GM23338 (cell line): ENCODE data around the gene UQCC2. TPM values are rescaled to one million over a fixed set of nuclear protein-coding genes. Genes with fewer than 3 reads are reported as not detected.

ENCODE experiments used
- ATAC-seq: fragments of 200-7000 bp; cut with Tn5 transposase; 3 replicates; pipeline ENCODE4 v1.9.1; 2020
- DNase-seq: peaks from one replicate; pipeline ENCODE4 v3.0.0-alpha.2; 2015; ENCODE audit warnings: low spot score
- H2AFZ ChIP-seq: fragments of 200-600 bp; sonication (generic); 2 replicates; pipeline ENCODE4 v1.8.0; 2016; ENCODE audit warnings: antibody characterized with exemption, mild to moderate bottlenecking, moderate library complexity
- H3F3A ChIP-seq: fragments of 200-600 bp; sonication (generic); replicated peaks from 2 replicates; pipeline ENCODE4 v1.8.0; 2017; ENCODE audit warnings: antibody characterized with exemption, mixed run types, low read depth
- H3K27ac ChIP-seq: fragments of 200-600 bp; sonication (generic); 2 replicates; pipeline ENCODE4 v1.6.1; 2016; ENCODE audit warnings: low read depth
- H3K27me3 ChIP-seq: fragments of 200-600 bp; sonication (generic); 2 replicates; pipeline ENCODE4 v1.8.0; 2016; ENCODE audit warnings: mild to moderate bottlenecking, mixed run types, moderate library complexity; ENCODE audit not compliant: insufficient read depth
- H3K36me3 ChIP-seq: fragments of 200-600 bp; sonication (generic); 2 replicates; pipeline ENCODE4 v1.8.0; 2016; ENCODE audit warnings: mild to moderate bottlenecking; ENCODE audit not compliant: insufficient read depth
- H3K4me1 ChIP-seq: fragments of 200-600 bp; sonication (generic); 2 replicates; pipeline ENCODE4 v1.8.0; 2016; ENCODE audit warnings: mild to moderate bottlenecking, moderate library complexity; ENCODE audit not compliant: insufficient read depth
- H3K4me2 ChIP-seq: fragments of 200-600 bp; sonication (generic); 2 replicates; pipeline ENCODE4 v1.7.1; 2017; ENCODE audit warnings: mixed run types
- H3K4me3 ChIP-seq: fragments of 200-600 bp; sonication (generic); 2 replicates; pipeline ENCODE4 v1.6.1; 2016; ENCODE audit warnings: mixed run types
- H3K79me2 ChIP-seq: fragments of 200-600 bp; sonication (generic); replicated peaks from 2 replicates; pipeline ENCODE4 v1.8.0; 2017; ENCODE audit warnings: mild to moderate bottlenecking; ENCODE audit not compliant: insufficient read depth
- H3K9me2 ChIP-seq: fragments of 200-600 bp; sonication (generic); 2 replicates; pipeline ENCODE4 v1.8.0; 2017; ENCODE audit not compliant: insufficient read depth
- H4K20me1 ChIP-seq: fragments of 200-600 bp; sonication (generic); replicated peaks from 2 replicates; pipeline ENCODE4 v1.8.0; 2017; ENCODE audit warnings: mild to moderate bottlenecking; ENCODE audit not compliant: insufficient read depth
- H3K27ac Mint-ChIP-seq: 2 replicates; pipeline ENCODE4 v1.8.0; 2020; ENCODE audit warnings: inconsistent platforms, mild to moderate bottlenecking, moderate library complexity, mixed read lengths
- H3K27me3 Mint-ChIP-seq: 3 replicates; pipeline ENCODE4 v1.8.0; 2022; ENCODE audit warnings: low read depth, mild to moderate bottlenecking, moderate library complexity, mixed read lengths, inconsistent platforms; ENCODE audit not compliant: insufficient read depth, poor library complexity
- H3K36me3 Mint-ChIP-seq: 3 replicates; pipeline ENCODE4 v1.8.0; 2021; ENCODE audit warnings: low read depth, mild to moderate bottlenecking, inconsistent platforms, moderate library complexity, mixed read lengths
- H3K4me1 Mint-ChIP-seq: 3 replicates; pipeline ENCODE4 v1.8.0; 2020; ENCODE audit warnings: mild to moderate bottlenecking, inconsistent platforms, mixed read lengths
- H3K4me3 Mint-ChIP-seq: 3 replicates; pipeline ENCODE4 v1.8.0; 2021; ENCODE audit warnings: moderate library complexity, mild to moderate bottlenecking, inconsistent platforms, mixed read lengths
- H3K9me3 Mint-ChIP-seq: 3 replicates; pipeline ENCODE4 v1.8.0; 2020; ENCODE audit warnings: moderate library complexity, mild to moderate bottlenecking, inconsistent platforms, mixed read lengths
- EZH2 ChIP-seq: fragments of 200-600 bp; sonication (generic); IDR thresholded peaks from one replicate; pipeline ENCODE4 v1.8.0; 2017; ENCODE audit warnings: antibody characterized with exemption, mild to moderate bottlenecking, low read depth; ENCODE audit not compliant: unreplicated experiment
- EZH2phosphoT487 ChIP-seq: fragments of 200-600 bp; sonication (generic); IDR thresholded peaks from one replicate; pipeline ENCODE4 v1.8.1; 2018; ENCODE audit warnings: antibody characterized with exemption; ENCODE audit not compliant: unreplicated experiment
- JUNB ChIP-seq: IDR thresholded peaks from one replicate; pipeline ENCODE4 v1.6.1; 2016; ENCODE audit warnings: antibody characterized with exemption; ENCODE audit not compliant: unreplicated experiment
- NANOG ChIP-seq: IDR thresholded peaks from 2 replicates; pipeline ENCODE4 v1.6.1; 2016; ENCODE audit warnings: antibody characterized with exemption, borderline replicate concordance
- POLR2AphosphoS5 ChIP-seq: IDR thresholded peaks from 2 replicates; pipeline ENCODE4 v1.6.1; 2016; ENCODE audit warnings: antibody characterized with exemption, low read depth
- STAT1 ChIP-seq: IDR thresholded peaks from one replicate; pipeline ENCODE4 v1.6.1; 2016; ENCODE audit warnings: antibody characterized with exemption; ENCODE audit not compliant: unreplicated experiment
- ZNF114 ChIP-seq: fragments of 250-450 bp; sonication (Bioruptor Pico); IDR thresholded peaks from 2 replicates; pipeline ENCODE4 v1.5.0; 2020; ENCODE audit warnings: mild to moderate bottlenecking, moderate library complexity
- ZNF331 ChIP-seq: fragments of 250-450 bp; sonication (Bioruptor Pico); IDR thresholded peaks from 2 replicates; pipeline ENCODE4 v1.5.0; 2020; ENCODE audit warnings: low read depth, mild to moderate bottlenecking, moderate library complexity
- polyA plus RNA-seq: library from polyadenylated mRNA; unstranded; fragments of >200 nt; fragmentation: Nextera tagmentation; extraction: Ambion mirVana; gene quantifications from 2 replicates; pipeline ENCODE4 v1.2.1, GENCODE V29; 2016
- total RNA-seq: library from RNA; depleted of rRNA; stranded (reverse); fragments of >200 nt; shearing (Covaris generic); gene quantifications from 2 replicates; pipeline ENCODE4 v1.2.3, GENCODE V29; 2014
- TF ChIP-seq, protein P1 (sequence below): IDR thresholded peaks from 2 replicates; pipeline ENCODE4 v1.6.1; 2016; ENCODE audit warnings: antibody characterized with exemption
- TF ChIP-seq, protein P2 (sequence below): fragments of 250-450 bp; sonication (Bioruptor Pico); IDR thresholded peaks from 2 replicates; pipeline ENCODE4 v1.5.0; 2020; ENCODE audit warnings: mild to moderate bottlenecking, moderate library complexity

UQCC2 gene
- total and polyA plus RNA-seq, 2 experiments from 2014 or later = 48.9 to 379 TPM

DNA sequence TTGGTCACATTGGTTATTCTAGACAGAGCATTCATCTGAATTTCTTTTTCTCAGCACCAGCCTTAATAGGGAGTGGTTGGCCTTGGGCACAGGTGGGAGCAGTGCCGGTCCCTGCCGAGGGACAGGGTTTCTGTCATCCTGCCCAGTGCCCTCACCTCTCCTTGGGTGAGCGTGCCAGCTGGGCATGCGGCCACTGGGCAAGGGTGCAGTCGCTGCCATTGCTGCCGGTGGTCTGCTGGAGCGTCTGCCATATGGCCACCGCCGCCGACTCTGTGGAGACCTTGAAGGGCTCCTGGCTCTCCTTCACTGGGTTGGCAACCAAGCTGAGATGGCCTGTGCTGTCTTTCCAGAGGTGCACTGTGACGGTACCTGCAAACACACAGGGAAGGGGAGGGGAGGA is 16.4 kb upstream of the UQCC2 start:
- H3K9me2 ChIP-seq = no peaks in the 10 kb centered on the region
- no peak overlapping the region for H3K27ac ChIP-seq
- no peak for DNase-seq
- H3K27me3 ChIP-seq = no peaks in the 10 kb centered on the region
- H3K4me2 ChIP-seq = no peak overlapping the region
- H2AFZ ChIP-seq = no peak overlapping the region
- TF ChIP-seq ZNF331 (CRISPR knock-in tag) = no peak
- TF ChIP-seq, protein P1, sequence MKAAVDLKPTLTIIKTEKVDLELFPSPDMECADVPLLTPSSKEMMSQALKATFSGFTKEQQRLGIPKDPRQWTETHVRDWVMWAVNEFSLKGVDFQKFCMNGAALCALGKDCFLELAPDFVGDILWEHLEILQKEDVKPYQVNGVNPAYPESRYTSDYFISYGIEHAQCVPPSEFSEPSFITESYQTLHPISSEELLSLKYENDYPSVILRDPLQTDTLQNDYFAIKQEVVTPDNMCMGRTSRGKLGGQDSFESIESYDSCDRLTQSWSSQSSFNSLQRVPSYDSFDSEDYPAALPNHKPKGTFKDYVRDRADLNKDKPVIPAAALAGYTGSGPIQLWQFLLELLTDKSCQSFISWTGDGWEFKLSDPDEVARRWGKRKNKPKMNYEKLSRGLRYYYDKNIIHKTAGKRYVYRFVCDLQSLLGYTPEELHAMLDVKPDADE = no peak
- no peak for TF ChIP-seq POLR2AphosphoS5
- TF ChIP-seq NANOG = no peak
- no peak for TF ChIP-seq EZH2phosphoT487
- TF ChIP-seq STAT1 = no peak
- TF ChIP-seq JUNB = no peak
- TF ChIP-seq EZH2 = no peak
- TF ChIP-seq, protein P2, sequence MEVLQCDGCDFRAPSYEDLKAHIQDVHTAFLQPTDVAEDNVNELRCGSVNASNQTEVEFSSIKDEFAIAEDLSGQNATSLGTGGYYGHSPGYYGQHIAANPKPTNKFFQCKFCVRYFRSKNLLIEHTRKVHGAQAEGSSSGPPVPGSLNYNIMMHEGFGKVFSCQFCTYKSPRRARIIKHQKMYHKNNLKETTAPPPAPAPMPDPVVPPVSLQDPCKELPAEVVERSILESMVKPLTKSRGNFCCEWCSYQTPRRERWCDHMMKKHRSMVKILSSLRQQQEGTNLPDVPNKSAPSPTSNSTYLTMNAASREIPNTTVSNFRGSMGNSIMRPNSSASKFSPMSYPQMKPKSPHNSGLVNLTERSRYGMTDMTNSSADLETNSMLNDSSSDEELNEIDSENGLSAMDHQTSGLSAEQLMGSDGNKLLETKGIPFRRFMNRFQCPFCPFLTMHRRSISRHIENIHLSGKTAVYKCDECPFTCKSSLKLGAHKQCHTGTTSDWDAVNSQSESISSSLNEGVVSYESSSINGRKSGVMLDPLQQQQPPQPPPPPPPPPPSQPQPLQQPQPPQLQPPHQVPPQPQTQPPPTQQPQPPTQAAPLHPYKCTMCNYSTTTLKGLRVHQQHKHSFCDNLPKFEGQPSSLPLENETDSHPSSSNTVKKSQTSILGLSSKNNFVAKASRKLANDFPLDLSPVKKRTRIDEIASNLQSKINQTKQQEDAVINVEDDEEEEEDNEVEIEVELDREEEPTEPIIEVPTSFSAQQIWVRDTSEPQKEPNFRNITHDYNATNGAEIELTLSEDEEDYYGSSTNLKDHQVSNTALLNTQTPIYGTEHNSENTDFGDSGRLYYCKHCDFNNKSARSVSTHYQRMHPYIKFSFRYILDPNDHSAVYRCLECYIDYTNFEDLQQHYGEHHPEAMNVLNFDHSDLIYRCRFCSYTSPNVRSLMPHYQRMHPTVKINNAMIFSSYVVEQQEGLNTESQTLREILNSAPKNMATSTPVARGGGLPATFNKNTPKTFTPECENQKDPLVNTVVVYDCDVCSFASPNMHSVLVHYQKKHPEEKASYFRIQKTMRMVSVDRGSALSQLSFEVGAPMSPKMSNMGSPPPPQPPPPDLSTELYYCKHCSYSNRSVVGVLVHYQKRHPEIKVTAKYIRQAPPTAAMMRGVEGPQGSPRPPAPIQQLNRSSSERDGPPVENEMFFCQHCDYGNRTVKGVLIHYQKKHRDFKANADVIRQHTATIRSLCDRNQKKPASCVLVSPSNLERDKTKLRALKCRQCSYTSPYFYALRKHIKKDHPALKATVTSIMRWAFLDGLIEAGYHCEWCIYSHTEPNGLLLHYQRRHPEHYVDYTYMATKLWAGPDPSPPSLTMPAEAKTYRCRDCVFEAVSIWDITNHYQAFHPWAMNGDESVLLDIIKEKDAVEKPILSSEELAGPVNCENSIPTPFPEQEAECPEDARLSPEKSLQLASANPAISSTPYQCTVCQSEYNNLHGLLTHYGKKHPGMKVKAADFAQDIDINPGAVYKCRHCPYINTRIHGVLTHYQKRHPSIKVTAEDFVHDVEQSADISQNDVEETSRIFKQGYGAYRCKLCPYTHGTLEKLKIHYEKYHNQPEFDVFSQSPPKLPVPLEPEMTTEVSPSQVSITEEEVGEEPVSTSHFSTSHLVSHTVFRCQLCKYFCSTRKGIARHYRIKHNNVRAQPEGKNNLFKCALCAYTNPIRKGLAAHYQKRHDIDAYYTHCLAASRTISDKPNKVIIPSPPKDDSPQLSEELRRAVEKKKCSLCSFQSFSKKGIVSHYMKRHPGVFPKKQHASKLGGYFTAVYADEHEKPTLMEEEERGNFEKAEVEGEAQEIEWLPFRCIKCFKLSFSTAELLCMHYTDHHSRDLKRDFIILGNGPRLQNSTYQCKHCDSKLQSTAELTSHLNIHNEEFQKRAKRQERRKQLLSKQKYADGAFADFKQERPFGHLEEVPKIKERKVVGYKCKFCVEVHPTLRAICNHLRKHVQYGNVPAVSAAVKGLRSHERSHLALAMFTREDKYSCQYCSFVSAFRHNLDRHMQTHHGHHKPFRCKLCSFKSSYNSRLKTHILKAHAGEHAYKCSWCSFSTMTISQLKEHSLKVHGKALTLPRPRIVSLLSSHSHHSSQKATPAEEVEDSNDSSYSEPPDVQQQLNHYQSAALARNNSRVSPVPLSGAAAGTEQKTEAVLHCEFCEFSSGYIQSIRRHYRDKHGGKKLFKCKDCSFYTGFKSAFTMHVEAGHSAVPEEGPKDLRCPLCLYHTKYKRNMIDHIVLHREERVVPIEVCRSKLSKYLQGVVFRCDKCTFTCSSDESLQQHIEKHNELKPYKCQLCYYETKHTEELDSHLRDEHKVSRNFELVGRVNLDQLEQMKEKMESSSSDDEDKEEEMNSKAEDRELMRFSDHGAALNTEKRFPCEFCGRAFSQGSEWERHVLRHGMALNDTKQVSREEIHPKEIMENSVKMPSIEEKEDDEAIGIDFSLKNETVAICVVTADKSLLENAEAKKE = no peak
- no peak for TF ChIP-seq ZNF114 (CRISPR knock-in tag)
- Mint-ChIP-seq H3K27ac (no peak overlapping the region), H3K27me3 (peaks cover 12% of the 10 kb centered on the region), H3K4me3 (no peak overlapping the region), H3K36me3 (no peaks in the 10 kb centered on the region), H3K4me1 (peaks cover 24% of the 10 kb centered on the region), H3K9me3 (no peaks in the 10 kb centered on the region)
- no peaks in the 10 kb centered on the region for H3K79me2 ChIP-seq
- no peaks in the 10 kb centered on the region for H3K4me1 ChIP-seq
- H3K36me3 ChIP-seq = no peaks in the 10 kb centered on the region
- no peaks in the 10 kb centered on the region for H4K20me1 ChIP-seq
- no peaks in the 10 kb centered on the region for H3F3A ChIP-seq
- ATAC-seq = no peak
- no peak overlapping the region for H3K4me3 ChIP-seq
